Right lobe of liver (tissue), 4 donors: ENCODE measurements around the gene TMEM51.

Source experiments
- CTCF ChIP-seq, 4 donors: fragments of 200-600 bp in 3 of 4; fragments of 450-650 bp in 1 of 4; IDR thresholded peaks; one replicate each; pipeline versions ENCODE4 v1.5.1 to v1.8.0; 2016 to 2022; ENCODE audit warnings: antibody characterized with exemption in 4 of 4, mild to moderate bottlenecking in 2 of 4
- POLR2A ChIP-seq: fragments of 450-650 bp; IDR thresholded peaks from one replicate; pipeline ENCODE4 v1.6.1; 2017; ENCODE audit warnings: antibody characterized with exemption, mild to moderate bottlenecking
- donor health status: DM: no; HTN: no; CAD: no.
- donor health status: DM: no; HTN: no; CAD: no.
- donor health status: DM: no; HTN: yes; CAD: no.

- no peak for TF ChIP-seq CTCF (IDR thresholded peaks at IDR 0.05)
- TF ChIP-seq POLR2A = no peak
Measured at GRCh38 chr1:15132965-15133364, 20.6 kb upstream of the TMEM51 start.
